Brain microvascular endothelial cell (primary cell): ENCODE data around the gene ARID5B.

Experiments
- DNase-seq: peaks from one replicate; pipeline ENCODE4 v3.0.0-alpha.2; 2020
- H3K27ac ChIP-seq: fragments of 250-450 bp; sonication (Bioruptor Pico); 2 replicates; pipeline ENCODE4 v1.5.1; 2020; ENCODE audit warnings: mild to moderate bottlenecking, moderate library complexity
- H3K27me3 ChIP-seq: fragments of 250-450 bp; sonication (Bioruptor Pico); replicated peaks from 2 replicates; pipeline ENCODE4 v1.5.1; 2020; ENCODE audit warnings: mild to moderate bottlenecking
- H3K36me3 ChIP-seq: fragments of 250-450 bp; sonication (Bioruptor Pico); replicated peaks from 2 replicates; pipeline ENCODE4 v1.5.1; 2020; ENCODE audit warnings: mild to moderate bottlenecking
- H3K4me3 ChIP-seq: 2 replicates; pipeline ENCODE4 v1.5.1; 2011; ENCODE audit warnings: low read depth, mild to moderate bottlenecking, control low read depth, low read length, moderate library complexity
- CTCF ChIP-seq: IDR thresholded peaks from 2 replicates; pipeline ENCODE4 v1.5.1; 2011; ENCODE audit warnings: low read depth, mild to moderate bottlenecking, moderate library complexity, low read length, control low read depth, inconsistent platforms; ENCODE audit errors: missing control alignments
- in situ Hi-C: cut with HindIII; loops from 2 replicates; pipeline ENCODE4 v1.10.0; 2017; ENCODE audit warnings: low sequenced_read_pairs, low pct_ligation_motif_present

Gene ARID5B

GRCh38 chr10:61985715-61986114 is 84.2 kb downstream of the ARID5B start:
- in situ Hi-C loops, result no loop called here

GRCh38 chr10:61986382-61986781 is 84.9 kb downstream of the ARID5B start:
- no peak overlapping the region for H3K4me3 ChIP-seq
- no peak for TF ChIP-seq CTCF
- H3K27me3 ChIP-seq, result no peaks in the 10 kb centered on the region
- in situ Hi-C loops, result no loop called here
- H3K27ac ChIP-seq, result no peak overlapping the region
- no peak for DNase-seq
- no peaks in the 10 kb centered on the region for H3K36me3 ChIP-seq

More at GRCh38 chr10:61985715-61986114, 84.2 kb downstream of the ARID5B start:
- DNase-seq, result no peak
- Histone ChIP-seq H3K4me3 (no peak overlapping the region), H3K36me3 (no peaks in the 10 kb centered on the region), H3K27ac (no peak overlapping the region), H3K27me3 (no peaks in the 10 kb centered on the region)
- TF ChIP-seq CTCF, result no peak

- Histone ChIP-seq H3K36me3 (no peaks in the 10 kb centered on the region), H3K27me3 (no peaks in the 10 kb centered on the region), H3K4me3 (no peak overlapping the region), H3K27ac (no peak overlapping the region)
- in situ Hi-C loops, result no loop called here
- DNase-seq, result no peak
- no peak for TF ChIP-seq CTCF
Observed at GRCh38 chr10:61986788-61987492, 85.4 kb downstream of the ARID5B start.

GRCh38 chr10:61987537-61987936 is 86.0 kb downstream of the ARID5B start:
- in situ Hi-C loops, result no loop called here
- H3K27ac ChIP-seq, result no peak overlapping the region
- no peak for DNase-seq
- no peaks in the 10 kb centered on the region for H3K27me3 ChIP-seq
- TF ChIP-seq CTCF, result no peak
- H3K4me3 ChIP-seq, result no peak overlapping the region
- no peaks in the 10 kb centered on the region for H3K36me3 ChIP-seq

GRCh38 chr10:61987951-61988379 is 86.5 kb downstream of the ARID5B start:
- DNase-seq, result no peak
- Histone ChIP-seq H3K4me3 (no peak overlapping the region), H3K27ac (no peak overlapping the region), H3K27me3 (no peaks in the 10 kb centered on the region), H3K36me3 (no peaks in the 10 kb centered on the region)
- TF ChIP-seq CTCF, result no peak
- in situ Hi-C loops, result no loop called here
